SK-N-SH treated with all-trans-retinoic acid at 6 μM for 48 hours (cell line): ENCODE results near the gene COL21A1.

Experiments used
- ARNTL ChIP-seq: fragments of 450-650 bp; formaldehyde crosslinking; IDR thresholded peaks from 2 replicates; pipeline ENCODE4 v1.5.0; 2020; ENCODE audit warnings: low read depth, mild to moderate bottlenecking, moderate library complexity, borderline replicate concordance
- CSDC2 ChIP-seq: fragments of 250-450 bp; sonication (Bioruptor Pico); IDR thresholded peaks from 2 replicates; pipeline ENCODE4 v1.5.0; 2020; ENCODE audit warnings: mild to moderate bottlenecking, moderate library complexity
- ESRRG ChIP-seq: fragments of 250-450 bp; sonication (Bioruptor Pico); IDR thresholded peaks from 2 replicates; pipeline ENCODE4 v1.6.1; 2021; ENCODE audit warnings: mild to moderate bottlenecking
- GLIS3 ChIP-seq: fragments of 250-450 bp; sonication (Bioruptor Pico); IDR thresholded peaks from 2 replicates; pipeline ENCODE4 v1.5.0; 2020; ENCODE audit warnings: mild to moderate bottlenecking, moderate library complexity
- OSR1 ChIP-seq: fragments of 250-450 bp; sonication (Bioruptor Pico); IDR thresholded peaks from 2 replicates; pipeline ENCODE4 v1.8.0; 2022; ENCODE audit warnings: moderate library complexity, mild to moderate bottlenecking, inconsistent platforms
- RARB ChIP-seq: fragments of 250-450 bp; sonication (Bioruptor Pico); IDR thresholded peaks from 2 replicates; pipeline ENCODE4 v1.8.0; 2021; ENCODE audit warnings: mild to moderate bottlenecking, moderate library complexity
- SNAI2 ChIP-seq: fragments of 250-450 bp; sonication (Bioruptor Pico); IDR thresholded peaks from 2 replicates; pipeline ENCODE4 v1.5.0; 2020; ENCODE audit warnings: mild to moderate bottlenecking, moderate library complexity
- TCF4 ChIP-seq: fragments of 250-450 bp; sonication (Bioruptor Pico); IDR thresholded peaks from 2 replicates; pipeline ENCODE4 v1.8.0; 2021; ENCODE audit warnings: mild to moderate bottlenecking, moderate library complexity, borderline replicate concordance
- ZNF70 ChIP-seq: fragments of 450-650 bp; formaldehyde crosslinking; IDR thresholded peaks from 2 replicates; pipeline ENCODE4 v1.5.0; 2020; ENCODE audit warnings: mild to moderate bottlenecking, moderate library complexity
- ZNF8 ChIP-seq: fragments of 450-650 bp; formaldehyde crosslinking; IDR thresholded peaks from 2 replicates; pipeline ENCODE4 v1.5.0; 2020; ENCODE audit warnings: mild to moderate bottlenecking, moderate library complexity
- TF ChIP-seq, protein P1 (sequence below): fragments of 250-450 bp; sonication (Bioruptor Pico); IDR thresholded peaks from 2 replicates; pipeline ENCODE4 v1.8.0; 2020; ENCODE audit warnings: mild to moderate bottlenecking, moderate library complexity, borderline replicate concordance
- TF ChIP-seq, protein P2 (sequence below): fragments of 250-450 bp; sonication (Bioruptor Pico); IDR thresholded peaks from 2 replicates; pipeline ENCODE4 v1.5.1; 2020; ENCODE audit warnings: low read depth, mild to moderate bottlenecking, moderate library complexity
- TF ChIP-seq, protein P3 (sequence below): fragments of 250-450 bp; sonication (Bioruptor Pico); IDR thresholded peaks from 2 replicates; pipeline ENCODE4 v1.8.0; 2021; ENCODE audit warnings: low read depth, mild to moderate bottlenecking, moderate library complexity, borderline replicate concordance

DNA sequence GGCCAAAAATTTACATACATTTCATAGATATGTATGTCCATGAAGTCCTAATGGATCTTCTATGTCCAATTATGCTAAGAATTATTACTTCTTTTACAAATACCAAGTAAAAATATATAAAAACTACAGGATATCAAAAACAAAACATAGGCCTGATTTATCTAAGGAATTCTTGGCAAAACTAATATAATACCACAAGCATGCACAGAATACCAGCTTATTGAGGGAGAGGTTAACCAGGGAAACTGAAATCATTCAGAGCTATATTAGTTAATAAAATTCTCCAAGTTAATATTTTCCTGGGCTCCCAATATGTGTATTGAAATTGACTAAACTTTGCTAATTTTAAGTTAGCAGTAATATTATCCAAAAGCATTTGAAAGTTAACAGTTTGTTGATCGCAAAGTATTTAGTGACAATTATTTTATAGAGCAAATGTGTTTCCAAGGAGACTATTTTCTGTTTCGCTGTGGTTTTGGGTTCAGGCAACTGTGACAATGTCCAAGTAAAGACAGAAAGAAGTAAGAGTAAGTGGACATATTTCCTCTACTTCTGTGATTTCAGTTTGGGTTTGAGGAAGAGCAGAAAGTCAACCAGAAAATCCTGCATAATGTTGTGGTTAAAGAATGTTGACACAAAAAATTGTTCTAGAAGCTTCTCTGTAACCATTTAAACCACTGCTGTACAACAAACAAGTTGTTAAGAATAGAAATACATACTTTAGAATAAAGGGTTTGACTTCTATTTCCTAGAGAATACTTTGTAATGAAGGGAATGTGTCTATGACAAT, 167.4 kb downstream of the COL21A1 start:
- TF ChIP-seq ZNF70 (no peak), ARNTL (CRISPR knock-in tag) (no peak), ESRRG (no peak), TCF4 (no peak), RARB (CRISPR knock-in tag) (no peak), GLIS3 (no peak), CSDC2 (no peak), OSR1 (CRISPR knock-in tag) (no peak), SNAI2 (CRISPR knock-in tag) (no peak), ZNF8 (no peak)
- TF ChIP-seq, protein P1, sequence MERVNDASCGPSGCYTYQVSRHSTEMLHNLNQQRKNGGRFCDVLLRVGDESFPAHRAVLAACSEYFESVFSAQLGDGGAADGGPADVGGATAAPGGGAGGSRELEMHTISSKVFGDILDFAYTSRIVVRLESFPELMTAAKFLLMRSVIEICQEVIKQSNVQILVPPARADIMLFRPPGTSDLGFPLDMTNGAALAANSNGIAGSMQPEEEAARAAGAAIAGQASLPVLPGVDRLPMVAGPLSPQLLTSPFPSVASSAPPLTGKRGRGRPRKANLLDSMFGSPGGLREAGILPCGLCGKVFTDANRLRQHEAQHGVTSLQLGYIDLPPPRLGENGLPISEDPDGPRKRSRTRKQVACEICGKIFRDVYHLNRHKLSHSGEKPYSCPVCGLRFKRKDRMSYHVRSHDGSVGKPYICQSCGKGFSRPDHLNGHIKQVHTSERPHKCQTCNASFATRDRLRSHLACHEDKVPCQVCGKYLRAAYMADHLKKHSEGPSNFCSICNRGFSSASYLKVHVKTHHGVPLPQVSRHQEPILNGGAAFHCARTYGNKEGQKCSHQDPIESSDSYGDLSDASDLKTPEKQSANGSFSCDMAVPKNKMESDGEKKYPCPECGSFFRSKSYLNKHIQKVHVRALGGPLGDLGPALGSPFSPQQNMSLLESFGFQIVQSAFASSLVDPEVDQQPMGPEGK (CRISPR knock-in tag) = no peak
- TF ChIP-seq, protein P2, sequence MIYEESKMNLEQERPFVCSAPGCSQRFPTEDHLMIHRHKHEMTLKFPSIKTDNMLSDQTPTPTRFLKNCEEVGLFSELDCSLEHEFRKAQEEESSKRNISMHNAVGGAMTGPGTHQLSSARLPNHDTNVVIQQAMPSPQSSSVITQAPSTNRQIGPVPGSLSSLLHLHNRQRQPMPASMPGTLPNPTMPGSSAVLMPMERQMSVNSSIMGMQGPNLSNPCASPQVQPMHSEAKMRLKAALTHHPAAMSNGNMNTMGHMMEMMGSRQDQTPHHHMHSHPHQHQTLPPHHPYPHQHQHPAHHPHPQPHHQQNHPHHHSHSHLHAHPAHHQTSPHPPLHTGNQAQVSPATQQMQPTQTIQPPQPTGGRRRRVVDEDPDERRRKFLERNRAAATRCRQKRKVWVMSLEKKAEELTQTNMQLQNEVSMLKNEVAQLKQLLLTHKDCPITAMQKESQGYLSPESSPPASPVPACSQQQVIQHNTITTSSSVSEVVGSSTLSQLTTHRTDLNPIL (CRISPR knock-in tag) = no peak
- TF ChIP-seq, protein P3, sequence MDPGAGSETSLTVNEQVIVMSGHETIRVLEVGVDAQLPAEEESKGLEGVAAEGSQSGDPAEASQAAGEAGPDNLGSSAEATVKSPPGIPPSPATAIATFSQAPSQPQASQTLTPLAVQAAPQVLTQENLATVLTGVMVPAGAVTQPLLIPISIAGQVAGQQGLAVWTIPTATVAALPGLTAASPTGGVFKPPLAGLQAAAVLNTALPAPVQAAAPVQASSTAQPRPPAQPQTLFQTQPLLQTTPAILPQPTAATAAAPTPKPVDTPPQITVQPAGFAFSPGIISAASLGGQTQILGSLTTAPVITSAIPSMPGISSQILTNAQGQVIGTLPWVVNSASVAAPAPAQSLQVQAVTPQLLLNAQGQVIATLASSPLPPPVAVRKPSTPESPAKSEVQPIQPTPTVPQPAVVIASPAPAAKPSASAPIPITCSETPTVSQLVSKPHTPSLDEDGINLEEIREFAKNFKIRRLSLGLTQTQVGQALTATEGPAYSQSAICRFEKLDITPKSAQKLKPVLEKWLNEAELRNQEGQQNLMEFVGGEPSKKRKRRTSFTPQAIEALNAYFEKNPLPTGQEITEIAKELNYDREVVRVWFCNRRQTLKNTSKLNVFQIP (CRISPR knock-in tag) = no peak
